Measurements from ENCODE around the gene ZBTB48.

ZBTB48 gene

GRCh38 chr1:6637770-6638169 is 58.0 kb downstream of the ZBTB48 start:
- no peak overlapping the region for H3K4me3 ChIP-seq (ENCODE audit: low read length)
- no peak for TF ChIP-seq CTCF (conservative IDR thresholded peaks at IDR 0.05; ENCODE audit: low read depth, low read length)
- no peak for DNase-seq (ENCODE audit: low read depth)

- no peak for TF ChIP-seq CTCF (conservative IDR thresholded peaks at IDR 0.05; ENCODE audit: low read depth, low read length)
Measured at GRCh38 chr1:6638226-6638625, 58.4 kb downstream of the ZBTB48 start.

More at GRCh38 chr1:6638226-6638625, 58.4 kb downstream of the ZBTB48 start:
- H3K4me3 ChIP-seq (ENCODE audit: low read length): no peak overlapping the region
- no peak for DNase-seq (ENCODE audit: low read depth)

Measured in retinal pigment epithelial cell (primary cell).